K562 (cell line): Measurements from ENCODE around the gene TSPAN3. TPM values are rescaled to one million over a fixed set of nuclear protein-coding genes. Genes with fewer than 3 reads are reported as not detected.
A peak's percentile ranks its signal among the peaks of the same experiment; 100 is the strongest.

ENCODE experiments used
- BACH1 ChIP-seq: fragments of 200-800 bp; sonication (Bioruptor generic); IDR thresholded peaks from 2 replicates; pipeline ENCODE4 v1.6.1; 2016; ENCODE audit warnings: missing genetic modification characterization, missing compliant biosample characterization
- CBX5 ChIP-seq: IDR thresholded peaks from 2 replicates; pipeline ENCODE4 v1.6.1; 2014; ENCODE audit warnings: low read depth, borderline replicate concordance
- CCAR2 ChIP-seq: fragments of 200-400 bp; formaldehyde crosslinking; IDR thresholded peaks from 2 replicates; pipeline ENCODE4 v1.6.1; 2017; ENCODE audit warnings: mild to moderate bottlenecking, low read depth, low read length
- DIDO1 ChIP-seq: fragments of 450-650 bp; IDR thresholded peaks from 2 replicates; pipeline ENCODE4 v1.6.1; 2016; ENCODE audit warnings: low read depth, missing biosample characterization, missing genetic modification characterization
- EP300 ChIP-seq: IDR thresholded peaks from 2 replicates; pipeline ENCODE4 v1.6.1; 2012; ENCODE audit warnings: low read length, improper control_type of control experiment
- ESRRA ChIP-seq: fragments of 450-650 bp; IDR thresholded peaks from 2 replicates; pipeline ENCODE4 v1.6.1; 2014; ENCODE audit warnings: low read depth, mild to moderate bottlenecking, moderate library complexity, borderline replicate concordance
- NRF1 ChIP-seq, 2 experiments: fragments of 450-650 bp; IDR thresholded peaks in 1 of 2; conservative IDR thresholded peaks in 1 of 2; 2 replicates each; pipeline ENCODE4 v1.6.1; 2014; ENCODE audit warnings: mild to moderate bottlenecking in 2 of 2
- PYGO2 ChIP-seq: fragments of 450-650 bp; IDR thresholded peaks from 2 replicates; pipeline ENCODE4 v1.6.1; 2016; ENCODE audit warnings: mild to moderate bottlenecking, missing genetic modification characterization, moderate library complexity, missing compliant biosample characterization
- SP2 ChIP-seq: IDR thresholded peaks from 2 replicates; pipeline ENCODE4 v1.6.1; 2011; ENCODE audit warnings: mild to moderate bottlenecking, low read depth, low read length, moderate library complexity; ENCODE audit not compliant: poor library complexity, severe bottlenecking; ENCODE audit errors: extremely low read depth
- WHSC1 ChIP-seq: IDR thresholded peaks from one replicate; pipeline ENCODE4 v1.6.1; 2012; ENCODE audit warnings: low read length, control low read depth, inconsistent platforms
- ZBTB7A ChIP-seq: IDR thresholded peaks from 2 replicates; pipeline ENCODE4 v1.6.1; 2011; ENCODE audit warnings: low read depth, mild to moderate bottlenecking, low read length, moderate library complexity, borderline replicate concordance; ENCODE audit not compliant: control insufficient read depth
- ZNF165 ChIP-seq: fragments of 250-450 bp; sonication (Bioruptor Pico); IDR thresholded peaks from 2 replicates; pipeline ENCODE4 v1.4.0; 2020; ENCODE audit warnings: borderline replicate concordance
- ZNF644 ChIP-seq: fragments of 200-800 bp; sonication (Bioruptor generic); IDR thresholded peaks from 2 replicates; pipeline ENCODE4 v1.6.1; 2016; ENCODE audit warnings: low read depth, missing genetic modification characterization, missing compliant biosample characterization
- polyA plus RNA-seq, 8 experiments: library from polyadenylated mRNA; depleted of rRNA in 4 of 8; stranded (reverse) in 5 of 8; unstranded in 3 of 8; fragments of >200 nt; fragmentation: Nextera tagmentation in 2 of 8; fragmentation: Illumina TruSeq in 1 of 8; extraction: Ambion mirVana in 2 of 8; extraction: Trizol in 1 of 8; gene quantifications; 2 replicates each; pipeline versions ENCODE4 v1.2.1 to v1.2.3, GENCODE V29; 2011 to 2014; ENCODE audit warnings: inconsistent platforms in 1 of 8, missing spikeins in 1 of 8
- total RNA-seq, 7 experiments: library from RNA; depleted of rRNA in 6 of 7; stranded (reverse); fragments of >200 nt in 6 of 7; fragmentation: Illumina TruSeq in 2 of 7; extraction: Trizol in 2 of 7; gene quantifications; 2 replicates each; pipeline versions ENCODE4 v1.2.1 to v1.2.3, GENCODE V29; 2011 to 2021; ENCODE audit warnings: low replicate concordance in 1 of 7
- TF ChIP-seq, protein P1 (sequence below): sonication (generic); formaldehyde crosslinking; IDR thresholded peaks from 2 replicates; pipeline ENCODE4 v1.8.1; 2023; ENCODE audit warnings: missing genetic modification reagents, mild to moderate bottlenecking, borderline replicate concordance
- TF ChIP-seq, protein P2 (sequence below): sonication (generic); IDR thresholded peaks from 2 replicates; pipeline ENCODE4 v1.6.1; 2016
- TF ChIP-seq, protein P3 (sequence below), 2 experiments: fragments of 450-650 bp in 1 of 2; sonication (generic) in 1 of 2; formaldehyde crosslinking; conservative IDR thresholded peaks; 2 replicates each; pipeline versions ENCODE4 v1.4.0 to v1.8.1; 2020 to 2022; ENCODE audit warnings: mild to moderate bottlenecking in 1 of 2, missing genetic modification reagents in 1 of 2

Gene TSPAN3
- total and polyA plus RNA-seq, 9 of the 15 experiments (the other 6 are each of a cell fraction or from before 2014, with no cell fraction given), result 14.3 to 144 (median 71.1) TPM

DNA sequence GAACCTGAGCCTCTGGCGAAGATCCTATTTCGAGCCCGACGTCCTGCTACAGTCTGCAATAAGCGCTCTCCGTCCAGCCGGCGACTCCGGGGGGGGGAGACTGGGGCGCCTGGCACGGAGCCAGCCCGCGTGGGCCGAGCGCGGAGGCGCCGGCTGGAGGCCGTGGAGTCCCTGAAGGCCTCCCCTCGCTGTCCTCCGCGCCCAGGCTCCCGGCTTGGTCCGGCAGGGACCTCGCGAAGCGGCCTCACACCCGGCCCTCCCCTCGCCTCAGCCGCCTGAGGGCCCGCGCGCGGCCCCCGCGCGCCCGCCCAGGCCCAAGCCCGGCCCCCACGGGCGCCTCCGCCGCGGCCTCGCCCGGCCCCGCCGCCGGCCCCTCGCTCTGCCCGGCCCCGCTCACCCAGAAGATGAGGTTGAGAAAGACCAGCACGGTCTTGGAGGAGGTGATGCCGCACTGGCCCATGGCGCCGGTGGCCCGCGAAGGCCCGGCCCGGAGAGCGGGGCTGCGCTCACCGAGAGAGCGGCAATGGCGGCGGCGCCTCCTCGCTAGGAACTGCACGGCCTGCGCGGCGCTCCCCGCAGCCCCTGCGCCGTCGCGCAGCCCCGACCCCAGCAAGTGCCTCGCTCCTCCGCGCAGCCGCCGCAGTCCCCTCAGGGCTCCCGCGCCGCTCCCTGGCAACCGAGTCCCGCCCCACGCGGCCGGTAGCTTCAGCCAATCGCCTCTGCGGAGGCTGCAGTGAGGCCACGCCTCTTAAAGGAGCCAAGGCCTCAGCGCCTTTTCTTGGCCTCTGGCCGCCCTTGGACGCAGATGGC lies at the start of gene TSPAN3 (continued):
- TF ChIP-seq, protein P1, sequence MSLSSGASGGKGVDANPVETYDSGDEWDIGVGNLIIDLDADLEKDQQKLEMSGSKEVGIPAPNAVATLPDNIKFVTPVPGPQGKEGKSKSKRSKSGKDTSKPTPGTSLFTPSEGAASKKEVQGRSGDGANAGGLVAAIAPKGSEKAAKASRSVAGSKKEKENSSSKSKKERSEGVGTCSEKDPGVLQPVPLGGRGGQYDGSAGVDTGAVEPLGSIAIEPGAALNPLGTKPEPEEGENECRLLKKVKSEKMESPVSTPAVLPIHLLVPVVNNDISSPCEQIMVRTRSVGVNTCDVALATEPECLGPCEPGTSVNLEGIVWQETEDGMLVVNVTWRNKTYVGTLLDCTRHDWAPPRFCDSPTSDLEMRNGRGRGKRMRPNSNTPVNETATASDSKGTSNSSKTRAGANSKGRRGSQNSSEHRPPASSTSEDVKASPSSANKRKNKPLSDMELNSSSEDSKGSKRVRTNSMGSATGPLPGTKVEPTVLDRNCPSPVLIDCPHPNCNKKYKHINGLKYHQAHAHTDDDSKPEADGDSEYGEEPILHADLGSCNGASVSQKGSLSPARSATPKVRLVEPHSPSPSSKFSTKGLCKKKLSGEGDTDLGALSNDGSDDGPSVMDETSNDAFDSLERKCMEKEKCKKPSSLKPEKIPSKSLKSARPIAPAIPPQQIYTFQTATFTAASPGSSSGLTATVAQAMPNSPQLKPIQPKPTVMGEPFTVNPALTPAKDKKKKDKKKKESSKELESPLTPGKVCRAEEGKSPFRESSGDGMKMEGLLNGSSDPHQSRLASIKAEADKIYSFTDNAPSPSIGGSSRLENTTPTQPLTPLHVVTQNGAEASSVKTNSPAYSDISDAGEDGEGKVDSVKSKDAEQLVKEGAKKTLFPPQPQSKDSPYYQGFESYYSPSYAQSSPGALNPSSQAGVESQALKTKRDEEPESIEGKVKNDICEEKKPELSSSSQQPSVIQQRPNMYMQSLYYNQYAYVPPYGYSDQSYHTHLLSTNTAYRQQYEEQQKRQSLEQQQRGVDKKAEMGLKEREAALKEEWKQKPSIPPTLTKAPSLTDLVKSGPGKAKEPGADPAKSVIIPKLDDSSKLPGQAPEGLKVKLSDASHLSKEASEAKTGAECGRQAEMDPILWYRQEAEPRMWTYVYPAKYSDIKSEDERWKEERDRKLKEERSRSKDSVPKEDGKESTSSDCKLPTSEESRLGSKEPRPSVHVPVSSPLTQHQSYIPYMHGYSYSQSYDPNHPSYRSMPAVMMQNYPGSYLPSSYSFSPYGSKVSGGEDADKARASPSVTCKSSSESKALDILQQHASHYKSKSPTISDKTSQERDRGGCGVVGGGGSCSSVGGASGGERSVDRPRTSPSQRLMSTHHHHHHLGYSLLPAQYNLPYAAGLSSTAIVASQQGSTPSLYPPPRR (CRISPR knock-in tag), result no peak
- TF ChIP-seq NRF1 (conservative IDR thresholded peaks at IDR 0.05 in 1 of 2, IDR thresholded peaks at IDR 0.05 in 1 of 2) (peak; percentile 91 to 92), ESRRA (no peak; the same call in 1 of the 2 replicates), CBX5 (no peak), ZBTB7A (peak; percentile 33; the same call in 1 of the 2 replicates), ZNF644 (tag) (no peak), BACH1 (tag) (no peak), EP300 (no peak), ZNF165 (no peak), SP2 (peak; percentile 67), WHSC1 (no peak), CCAR2 (no peak), DIDO1 (tag) (no peak), PYGO2 (no peak)
- TF ChIP-seq, protein P2, sequence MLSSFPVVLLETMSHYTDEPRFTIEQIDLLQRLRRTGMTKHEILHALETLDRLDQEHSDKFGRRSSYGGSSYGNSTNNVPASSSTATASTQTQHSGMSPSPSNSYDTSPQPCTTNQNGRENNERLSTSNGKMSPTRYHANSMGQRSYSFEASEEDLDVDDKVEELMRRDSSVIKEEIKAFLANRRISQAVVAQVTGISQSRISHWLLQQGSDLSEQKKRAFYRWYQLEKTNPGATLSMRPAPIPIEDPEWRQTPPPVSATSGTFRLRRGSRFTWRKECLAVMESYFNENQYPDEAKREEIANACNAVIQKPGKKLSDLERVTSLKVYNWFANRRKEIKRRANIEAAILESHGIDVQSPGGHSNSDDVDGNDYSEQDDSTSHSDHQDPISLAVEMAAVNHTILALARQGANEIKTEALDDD, result no peak
- TF ChIP-seq, protein P3, sequence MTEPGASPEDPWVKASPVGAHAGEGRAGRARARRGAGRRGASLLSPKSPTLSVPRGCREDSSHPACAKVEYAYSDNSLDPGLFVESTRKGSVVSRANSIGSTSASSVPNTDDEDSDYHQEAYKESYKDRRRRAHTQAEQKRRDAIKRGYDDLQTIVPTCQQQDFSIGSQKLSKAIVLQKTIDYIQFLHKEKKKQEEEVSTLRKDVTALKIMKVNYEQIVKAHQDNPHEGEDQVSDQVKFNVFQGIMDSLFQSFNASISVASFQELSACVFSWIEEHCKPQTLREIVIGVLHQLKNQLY (CRISPR knock-in tag; conservative IDR thresholded peaks at IDR 0.05), result no peak
